ENCODE measurements around the gene CDY2A. TPM values are rescaled to one million over a fixed set of nuclear protein-coding genes. Genes with fewer than 3 reads are reported as not detected.
"Not testable (repeated sequence)": the region's sequence is repeated elsewhere in the genome, so short reads cannot be mapped to it uniquely, and the experiment has no call there.

CDY2A gene
- total and polyA plus RNA-seq, 5 donors: not detected

DNA sequence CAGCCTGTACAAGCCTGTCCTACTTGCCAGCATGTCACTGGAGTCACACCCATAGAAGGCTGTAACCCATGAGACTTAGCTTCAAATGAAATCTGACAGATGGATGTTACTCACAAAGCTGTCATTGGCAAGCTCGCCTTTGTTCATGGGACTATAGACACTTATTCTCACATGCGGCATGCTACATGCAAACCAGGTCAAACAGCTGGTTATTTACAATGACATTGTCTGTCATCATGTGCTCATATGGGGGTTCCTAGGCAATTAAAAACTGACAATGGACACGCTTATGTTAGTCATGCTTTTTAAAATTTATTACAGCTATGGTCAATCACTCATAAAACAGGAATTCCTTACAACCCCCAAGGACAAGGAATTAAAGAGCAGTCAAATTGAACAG is 30.9 kb downstream of the CDY2A start:
- H3K4me3 ChIP-seq (ENCODE audit: low read length); ATAC-seq; H3K27me3 ChIP-seq (ENCODE audit: control insufficient read depth, insufficient read depth); H3K4me1 ChIP-seq (ENCODE audit: control insufficient read depth, insufficient read depth, low read length); H3K27ac ChIP-seq (ENCODE audit: low read length); intact Hi-C loops (cut with DNase I); DNase-seq; H3K9me3 ChIP-seq (ENCODE audit: control insufficient read depth, low read length): not testable (repeated sequence)
- no CpG with 5 or more reads among the region's 3 CpGs for WGBS

DNA sequence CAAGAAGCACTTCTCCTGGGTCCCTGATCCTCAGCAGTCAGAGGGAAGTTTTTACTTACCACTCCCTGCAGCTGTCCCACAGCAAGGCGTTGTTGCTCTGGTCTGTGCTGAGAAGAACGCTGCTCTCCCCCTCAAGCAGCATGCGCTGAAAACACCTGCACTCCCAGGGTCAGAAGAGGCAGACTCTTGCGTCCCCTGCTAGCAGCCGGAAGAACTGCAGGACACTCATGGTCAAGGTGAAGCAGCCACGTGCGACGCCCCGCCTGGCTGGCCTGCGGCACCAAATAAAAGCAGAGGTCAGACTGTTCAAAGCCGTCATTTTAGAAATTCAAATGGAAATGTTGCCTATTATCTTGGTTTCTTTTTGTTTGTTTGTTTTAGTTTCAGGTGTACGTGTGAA is 47.9 kb downstream of the CDY2A start:
- not testable (repeated sequence) for ATAC-seq
- WGBS: no CpG with 5 or more reads among the region's 12 CpGs

More for the DNA sequence above, 47.9 kb downstream of the CDY2A start:
- H3K27ac ChIP-seq (ENCODE audit: low read length); DNase-seq; intact Hi-C loops (cut with DNase I); H3K4me1 ChIP-seq (ENCODE audit: control insufficient read depth, insufficient read depth, low read length); H3K9me3 ChIP-seq (ENCODE audit: control insufficient read depth, low read length); H3K4me3 ChIP-seq (ENCODE audit: low read length); H3K27me3 ChIP-seq (ENCODE audit: control insufficient read depth, insufficient read depth): not testable (repeated sequence)

Other genes starting within 250 kb of the CDY2A start
- gene CDY2B, start 145.6 kb upstream of the CDY2A start, total RNA-seq: not detected
- not detected for gene CDY2B, start 145.6 kb upstream of the CDY2A start, polyA plus RNA-seq